Hematopoietic multipotent progenitor cell (in vitro differentiated cells): ENCODE data around the gene UBR4. TPM values are rescaled to one million over a fixed set of nuclear protein-coding genes. Genes with fewer than 3 reads are reported as not detected.

Experiments used
- DNase-seq, 3 donors: peaks; one replicate each; pipeline ENCODE4 v3.0.0-alpha.2; 2011 to 2015; ENCODE audit warnings: low read depth in 2 of 3, low spot score in 2 of 3
- total RNA-seq: library from RNA; depleted of rRNA; stranded (reverse); fragments of >200 nt; gene quantifications from one replicate; pipeline ENCODE4 v1.2.3, GENCODE V29; 2012

UBR4 gene
- total RNA-seq, 1 donor: 139 TPM

DNA sequence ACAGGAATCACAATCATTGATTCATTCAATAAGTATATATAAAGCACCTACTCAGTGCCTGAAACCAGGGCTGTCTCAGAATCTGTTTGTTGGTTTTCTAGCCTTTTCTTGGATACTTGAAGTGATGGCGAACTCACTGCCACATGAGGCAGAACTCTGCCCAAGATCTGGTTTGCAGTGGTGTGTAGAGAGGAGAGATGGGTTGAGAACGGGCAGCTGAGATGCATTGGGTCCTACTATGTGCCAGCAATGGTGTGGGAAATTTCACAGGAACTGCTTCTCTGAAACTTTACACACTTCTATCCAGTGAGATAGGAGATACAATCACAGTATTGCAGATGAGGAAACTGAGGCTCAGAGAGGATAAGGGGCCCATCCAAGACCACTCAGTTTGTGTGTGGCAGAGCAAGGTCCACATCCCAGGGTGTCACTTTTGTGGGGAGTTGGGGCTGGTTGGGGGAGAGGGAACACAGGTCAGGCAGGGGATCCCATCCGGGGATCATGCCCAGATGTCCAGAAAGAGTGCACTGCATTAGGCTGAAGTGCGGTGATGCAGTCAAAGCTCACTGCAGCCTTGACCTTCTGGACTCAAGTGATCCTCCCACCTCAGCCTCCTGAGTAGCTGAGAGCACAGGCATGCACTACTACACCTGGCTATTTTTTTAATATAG, 169.9 kb downstream of the UBR4 start:
- no peak for DNase-seq

DNA sequence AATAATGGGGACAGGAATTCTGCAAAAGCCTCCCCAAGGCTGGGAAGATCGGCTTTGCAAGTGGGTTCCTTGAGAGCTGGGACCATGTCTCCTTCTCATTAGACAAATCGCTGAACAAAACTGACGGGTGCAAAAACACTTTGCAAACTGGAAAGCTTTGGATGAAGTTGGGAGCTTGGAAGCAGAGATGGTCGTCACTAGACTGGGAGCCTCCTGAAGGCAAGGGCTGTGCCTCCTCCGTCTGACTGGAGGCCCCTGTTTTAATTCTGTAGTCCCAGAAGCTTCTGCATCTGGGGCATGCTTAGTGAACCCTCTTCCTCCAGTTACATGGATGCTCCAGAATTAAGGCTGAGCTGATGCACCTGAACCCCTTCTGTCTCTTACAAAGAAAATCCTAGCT, 171.3 kb downstream of the UBR4 start:
- no peak for DNase-seq

DNA sequence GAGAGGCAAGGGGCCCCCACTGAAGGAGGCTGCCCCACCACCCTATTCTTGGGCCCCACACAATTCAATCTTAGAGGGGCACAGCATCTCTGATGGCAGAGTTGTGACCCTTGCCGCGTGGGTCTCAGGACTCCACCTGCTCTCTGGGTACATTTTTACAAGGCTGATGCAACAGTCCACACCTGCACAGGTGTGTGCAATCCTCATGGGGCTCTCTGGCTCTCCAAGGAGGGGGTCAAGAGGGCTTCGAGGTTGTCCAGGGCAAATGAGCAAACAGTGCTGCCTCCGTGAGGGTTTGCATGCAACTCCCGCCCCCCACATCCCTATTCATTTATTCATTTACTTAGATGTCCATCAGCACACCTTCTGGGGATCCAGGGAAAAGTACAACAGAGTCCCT, 172.0 kb downstream of the UBR4 start:
- no peak for DNase-seq

DNA sequence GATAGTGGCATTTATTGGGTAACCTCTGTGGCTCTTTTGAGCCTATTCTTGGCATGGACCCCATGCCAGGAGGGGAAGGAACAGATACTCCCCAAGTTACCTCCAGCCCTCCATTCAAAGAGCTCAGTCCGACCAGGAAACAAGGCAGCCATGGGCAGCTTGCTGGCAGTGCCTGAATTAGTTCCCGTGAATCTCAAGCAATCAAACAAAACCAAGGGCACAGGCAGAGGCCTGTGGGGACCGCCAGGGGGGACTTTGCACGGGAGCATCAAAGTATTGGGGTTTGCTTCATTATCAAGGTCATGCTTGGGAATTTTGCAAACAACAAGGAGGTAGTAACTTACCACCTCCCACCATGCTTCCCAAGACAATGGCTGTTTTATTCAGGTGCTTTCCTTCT, 172.4 kb downstream of the UBR4 start:
- no peak for DNase-seq

DNA sequence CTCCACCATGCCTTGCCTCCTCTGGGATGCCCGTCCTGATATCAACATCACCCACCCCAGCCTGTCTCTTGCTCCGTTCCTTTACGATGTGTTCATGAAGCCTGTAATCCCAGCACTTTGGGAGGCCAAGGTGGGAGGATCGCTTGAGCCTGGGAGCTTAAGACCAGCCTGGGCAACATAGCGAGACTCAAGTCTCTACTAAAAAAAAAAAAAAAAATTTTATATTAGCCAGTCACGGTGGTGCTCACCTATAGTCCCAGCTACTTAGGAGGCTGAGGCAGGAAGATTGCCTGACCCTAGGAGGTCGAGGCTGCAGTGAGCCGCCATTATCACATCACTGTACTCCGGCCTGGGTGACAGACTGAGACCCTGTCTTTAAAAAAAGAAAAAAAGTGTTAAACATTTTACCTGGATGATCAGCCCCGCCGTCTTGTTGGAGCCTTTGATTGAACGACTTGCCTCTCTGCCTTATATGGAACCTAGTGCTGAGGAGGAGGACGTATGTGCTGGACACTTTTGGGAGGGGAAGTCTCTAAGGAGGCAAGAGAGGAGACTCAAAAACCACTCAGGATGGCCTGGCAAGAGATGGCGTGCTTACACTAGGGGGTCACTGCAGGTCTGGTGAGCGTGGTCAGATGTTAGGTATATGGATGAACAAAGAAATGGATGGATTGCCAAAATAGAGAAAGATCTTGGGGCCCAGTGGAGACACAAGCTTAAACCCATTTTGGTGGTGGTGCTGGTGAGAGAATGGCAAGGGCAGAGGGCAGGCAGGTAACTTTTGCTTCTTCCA, 173.1 kb downstream of the UBR4 start:
- no peak for DNase-seq

DNA sequence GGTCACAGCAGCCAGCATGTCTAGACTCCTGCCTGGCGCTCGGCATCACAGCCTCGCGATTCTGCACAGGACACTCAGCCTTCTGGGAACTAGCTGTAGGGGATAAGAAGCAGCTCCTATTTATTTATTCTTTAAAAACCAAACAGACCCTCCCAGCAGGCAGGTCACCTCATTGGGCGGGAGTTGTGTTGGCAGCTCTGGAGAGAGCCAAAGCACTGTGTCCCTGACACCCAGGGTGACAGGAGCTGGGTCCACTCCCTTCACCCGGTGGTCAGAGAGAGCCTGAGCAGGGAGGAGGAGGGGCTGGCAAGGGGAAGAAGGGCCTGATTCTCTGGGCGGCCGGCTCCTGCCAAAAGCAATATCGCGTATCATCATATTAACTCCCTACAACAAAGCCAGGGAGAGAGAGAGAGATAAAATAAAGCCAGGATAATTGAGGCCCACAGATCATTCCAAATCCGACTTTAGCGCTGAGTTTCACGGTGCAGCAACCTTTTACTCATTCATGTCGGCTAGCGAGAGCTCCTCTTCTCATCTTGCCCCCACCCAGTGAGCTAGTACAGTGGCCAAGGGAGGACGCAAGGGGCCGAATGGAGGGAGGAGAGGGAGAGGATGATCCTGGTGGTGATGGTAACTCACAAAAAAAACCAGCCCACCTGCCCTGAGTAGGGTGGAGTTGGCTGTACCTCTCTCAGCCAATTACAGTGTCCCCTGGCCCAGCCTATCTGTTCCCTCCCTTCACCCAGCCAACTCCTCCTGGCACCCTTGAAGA, 173.8 kb downstream of the UBR4 start:
- DNase-seq: no peak

DNA sequence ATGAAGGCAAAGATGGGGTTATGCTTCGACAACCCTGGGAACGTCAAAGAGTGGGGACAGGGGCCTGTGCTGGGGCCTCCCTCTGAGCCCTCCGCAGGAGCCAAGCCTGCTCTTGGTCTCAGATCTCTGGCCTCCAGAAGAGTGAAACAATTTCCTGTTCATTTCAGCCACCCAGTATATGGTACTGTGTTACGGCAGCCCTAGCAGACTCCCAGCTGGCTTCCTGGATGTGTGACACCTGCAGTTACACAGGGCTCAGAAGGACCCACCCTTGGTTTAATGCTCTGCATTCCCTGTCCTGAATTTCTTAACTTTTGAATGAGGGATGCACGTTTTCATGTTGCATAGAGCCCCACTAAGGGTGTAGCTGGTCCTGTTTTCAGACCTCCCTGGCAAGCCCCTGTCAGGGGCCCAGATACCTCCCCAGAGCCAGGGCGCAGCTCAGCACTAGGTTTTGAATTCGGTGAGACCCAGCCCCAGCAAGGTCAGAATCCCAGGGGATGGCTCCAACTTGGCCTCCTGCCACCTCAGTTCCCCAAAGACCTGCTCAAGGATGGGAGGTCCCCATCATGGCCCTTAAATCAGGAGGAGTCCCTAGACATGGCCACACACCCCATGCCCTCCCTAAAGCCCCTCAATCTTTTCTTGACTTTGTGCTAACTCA, 174.6 kb downstream of the UBR4 start:
- DNase-seq: no peak

DNA sequence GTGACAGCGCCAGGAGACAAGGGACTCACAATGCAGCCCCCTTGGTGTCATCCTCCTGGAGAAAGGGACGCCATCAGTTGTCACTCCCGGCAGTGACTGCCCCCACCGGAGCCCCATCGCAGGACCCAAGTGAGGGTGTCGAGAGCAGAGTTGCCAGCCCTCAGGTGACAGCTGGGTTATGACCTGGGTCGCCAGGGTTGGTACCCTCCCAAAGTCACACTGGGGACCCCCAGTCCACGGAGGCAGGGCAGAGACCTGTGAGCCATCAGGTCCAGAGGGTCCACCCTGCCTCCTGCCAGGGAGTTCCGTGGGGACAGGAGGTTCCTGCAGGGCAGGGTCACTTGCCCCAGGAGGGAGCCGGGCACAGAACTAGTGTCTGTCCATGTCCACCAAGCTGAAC, 175.3 kb downstream of the UBR4 start:
- DNase-seq: no peak

DNA sequence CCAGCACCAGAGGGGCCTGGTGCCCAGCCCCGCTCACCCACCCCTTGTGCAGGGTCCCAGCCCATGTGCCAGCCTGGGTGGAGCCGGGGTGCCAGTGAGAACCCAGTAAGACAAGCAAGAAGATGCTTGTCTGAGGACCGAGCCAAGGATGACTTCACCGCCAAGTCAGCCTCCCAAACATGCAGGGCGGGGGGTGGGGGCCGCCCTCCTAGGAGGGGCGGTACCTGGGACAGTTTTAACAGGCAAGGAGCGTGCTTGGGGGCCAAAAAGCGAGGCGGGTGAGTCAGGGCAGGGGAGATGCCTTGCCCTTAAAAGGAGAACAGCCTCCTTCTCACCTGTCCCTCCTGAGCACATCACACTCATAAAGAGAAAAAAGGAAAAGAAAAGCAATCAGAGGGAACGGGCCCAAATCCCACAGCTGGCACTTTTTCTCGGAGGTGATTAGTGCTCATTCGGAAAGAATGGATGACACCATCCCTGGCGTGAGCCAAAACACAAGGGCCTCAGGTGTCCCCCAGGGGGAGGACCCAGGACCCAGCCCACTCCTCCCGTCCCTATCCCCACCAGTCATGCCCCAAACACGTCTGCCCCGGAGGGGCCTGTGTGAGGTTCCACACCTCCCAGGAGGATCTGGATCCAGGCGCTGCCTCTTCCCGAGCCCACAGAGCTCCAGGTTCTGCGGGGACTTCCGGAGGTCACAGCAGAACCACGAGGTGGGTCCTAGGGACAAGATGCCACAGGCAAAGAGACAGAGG, 176.0 kb downstream of the UBR4 start:
- no peak for DNase-seq

DNA sequence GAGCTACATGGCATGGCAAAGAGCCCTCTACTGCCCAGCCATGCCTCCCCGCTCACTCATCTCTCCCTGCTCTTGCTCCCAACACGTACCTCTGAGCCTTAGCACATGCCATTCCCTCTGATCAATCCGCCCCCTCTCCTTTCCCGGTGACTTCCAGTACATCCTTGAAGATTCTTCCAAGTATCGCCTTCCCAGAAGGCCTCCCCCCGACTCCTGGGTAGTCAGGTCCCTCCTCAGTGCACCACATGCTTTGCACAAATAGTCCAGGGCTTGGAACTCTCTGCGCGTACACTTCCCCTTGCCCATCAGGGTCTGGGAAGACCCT, 176.6 kb downstream of the UBR4 start:
- no peak for DNase-seq

DNA sequence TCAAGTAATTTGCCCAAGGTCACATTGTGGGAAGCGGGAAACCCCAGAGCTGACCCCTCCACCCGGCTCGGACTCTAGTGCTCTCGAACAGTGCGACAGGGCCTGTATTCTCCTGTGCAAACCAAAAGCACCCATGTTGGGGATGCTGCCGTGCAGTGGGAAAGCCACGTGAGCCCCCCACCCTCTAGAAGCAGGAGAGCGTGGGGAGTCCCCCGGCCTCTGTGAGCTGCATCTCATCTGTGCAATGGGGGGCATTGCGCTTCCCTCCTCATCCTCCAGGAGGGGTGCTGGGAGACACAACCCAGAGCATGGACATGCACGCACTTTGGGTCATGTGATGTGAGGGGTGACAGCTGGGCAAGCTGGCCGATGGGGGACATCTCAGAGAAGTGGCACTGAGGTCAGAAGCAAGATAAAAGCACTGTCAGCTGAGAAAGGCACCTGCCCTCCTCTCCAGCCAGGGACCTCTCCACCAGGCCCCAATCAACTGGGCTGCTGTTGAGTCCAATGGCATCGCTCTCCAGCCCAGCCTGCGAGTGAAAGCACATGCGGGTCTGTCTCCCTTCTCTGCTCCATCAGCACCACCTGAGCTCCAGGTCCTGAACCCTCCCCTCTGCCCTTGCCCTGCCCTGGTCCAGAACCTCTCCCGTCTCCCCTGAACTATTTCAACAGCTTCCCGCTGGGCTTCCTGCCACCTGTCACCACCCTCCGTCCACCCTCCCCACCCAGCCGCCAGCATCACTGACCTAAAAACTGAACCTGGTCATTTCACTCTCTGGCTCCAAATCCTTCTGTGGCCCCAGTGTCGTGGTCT, 177.2 kb downstream of the UBR4 start:
- DNase-seq: no peak

DNA sequence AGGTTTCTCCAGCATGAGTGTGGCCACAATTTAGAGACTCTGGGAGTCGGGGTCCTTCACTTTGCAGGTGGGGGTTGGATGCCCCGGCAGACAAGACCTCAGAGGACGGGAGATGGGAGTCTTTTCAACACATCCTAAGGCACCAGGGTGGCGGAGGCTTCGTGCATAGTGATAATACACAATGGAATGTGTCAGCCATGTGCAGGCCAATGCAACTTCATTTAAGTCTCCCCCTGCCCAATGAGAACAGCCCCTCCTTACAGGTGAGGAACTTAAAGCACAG, 177.7 kb downstream of the UBR4 start:
- no peak for DNase-seq

DNA sequence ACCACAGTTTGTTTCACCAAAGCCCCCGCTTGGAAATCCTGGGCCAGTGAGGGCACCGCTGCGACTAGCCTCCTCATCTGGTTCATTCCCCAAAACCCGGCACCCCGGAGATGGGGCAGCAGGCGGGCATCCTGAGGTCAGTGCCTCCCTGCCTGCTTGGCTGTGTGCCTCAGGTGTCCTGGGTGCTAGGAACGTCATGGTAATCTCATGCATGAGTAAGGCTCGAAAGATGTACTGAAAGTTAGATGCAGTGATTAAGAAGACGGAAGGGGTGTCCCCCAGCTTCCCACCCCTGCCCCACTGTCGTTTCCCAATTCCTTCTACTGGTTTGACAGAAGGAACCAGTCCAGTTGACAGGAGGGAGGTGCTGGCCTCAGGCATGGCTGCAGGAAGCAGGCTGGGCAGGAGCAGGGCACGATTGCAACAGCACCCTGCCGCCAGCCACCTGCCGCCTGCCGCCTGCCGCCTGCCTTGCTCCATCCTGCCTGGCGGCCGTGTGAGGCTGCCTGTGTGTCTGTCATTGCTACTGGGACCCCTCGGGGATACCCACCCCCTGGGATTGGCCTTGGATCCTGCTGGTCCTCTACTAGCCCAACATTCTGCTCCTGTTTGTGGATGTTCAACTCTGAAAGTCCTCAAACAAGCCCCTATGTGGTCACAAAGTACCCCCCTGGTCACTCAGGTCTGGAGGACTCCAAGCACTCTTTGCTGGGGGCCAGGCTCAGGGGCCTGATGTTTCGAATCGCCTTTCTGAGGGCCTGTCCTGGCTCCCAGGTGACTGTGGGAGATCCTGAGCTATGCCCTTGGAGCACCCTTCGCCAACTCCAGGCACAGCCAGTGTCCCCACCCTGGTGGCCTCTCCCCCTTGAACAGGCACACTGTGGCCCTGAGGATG, 180.6 kb downstream of the UBR4 start:
- no peak for DNase-seq

DNA sequence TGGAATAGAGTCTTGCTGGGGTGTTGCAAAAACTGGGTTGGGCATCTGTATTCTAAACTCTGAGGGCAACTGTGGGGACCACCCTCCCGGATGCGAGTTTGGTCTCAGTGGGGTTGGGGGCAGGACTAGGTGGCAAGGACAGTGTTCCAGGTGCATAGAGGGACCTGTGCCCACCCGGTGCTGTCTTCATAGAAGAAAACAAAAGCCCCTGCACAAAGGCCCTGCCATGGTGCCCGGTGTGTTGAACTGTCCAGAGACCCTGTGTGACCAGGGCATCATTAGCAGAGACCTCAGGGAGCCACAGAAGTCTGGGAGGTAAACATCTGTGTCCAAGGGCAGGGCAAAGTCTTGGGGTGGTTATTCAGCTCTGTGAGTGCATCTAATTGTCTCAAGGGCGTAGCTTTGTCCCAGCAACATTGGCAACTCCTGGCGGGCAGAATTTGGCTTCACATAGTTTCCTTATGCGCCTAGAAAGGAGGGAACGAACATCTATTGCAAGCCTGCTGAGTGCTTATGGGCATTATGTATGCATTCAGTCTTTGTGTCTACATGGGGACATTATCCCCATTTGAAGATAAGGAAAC, 181.4 kb downstream of the UBR4 start:
- no peak for DNase-seq

DNA sequence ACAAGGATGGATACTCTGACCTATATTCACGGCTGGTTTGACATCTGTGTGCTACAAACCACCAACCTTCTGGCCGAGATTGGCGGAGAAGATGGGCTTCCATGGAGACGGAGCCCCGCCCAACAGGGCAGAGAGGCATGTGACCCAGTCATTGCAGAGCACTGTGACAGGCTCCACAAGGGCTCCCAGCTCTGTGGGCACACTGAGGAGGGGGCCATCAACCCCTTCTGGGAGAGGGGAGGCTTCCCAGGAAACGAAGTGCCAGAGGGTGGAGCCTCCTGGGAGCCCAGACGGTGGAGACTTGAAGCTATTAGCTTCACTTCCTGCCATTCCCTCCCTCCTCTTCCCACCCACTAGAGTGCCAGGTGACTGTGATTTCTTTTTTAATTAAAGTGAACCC, 182.0 kb downstream of the UBR4 start:
- DNase-seq: no peak
